CD4-positive, alpha-beta T cell treated with Interleukin-15 for 4 hours (primary cell): ENCODE results near the gene NR2F1.

Source experiments
- DNase-seq: peaks from one replicate; pipeline ENCODE4 v3.0.0-alpha.2; 2020; ENCODE audit warnings: low spot score

NR2F1 gene

DNA sequence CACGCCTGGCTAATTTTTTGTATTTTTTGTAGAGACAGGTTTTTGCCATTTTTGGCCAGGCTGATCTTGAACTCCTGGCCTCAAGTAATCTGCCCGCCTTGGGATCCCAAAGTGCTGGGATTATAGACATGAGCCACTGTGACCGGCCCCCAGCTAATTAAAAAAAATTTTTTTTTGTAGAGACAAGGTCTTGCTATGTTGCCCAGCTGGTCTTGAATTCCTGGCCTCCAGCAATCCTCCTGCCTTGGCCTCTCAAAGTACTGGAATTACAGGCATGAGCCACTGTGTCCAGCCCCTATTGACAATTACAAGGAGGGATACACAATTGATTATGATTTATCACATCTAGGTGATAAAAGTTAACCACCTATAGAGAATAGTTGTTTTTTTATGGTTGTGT, 59.5 kb downstream of the NR2F1 start:
- DNase-seq = no peak
